Calu3 (cell line): ENCODE measurements around the gene THY1. TPM values are rescaled to one million over a fixed set of nuclear protein-coding genes. Genes with fewer than 3 reads are reported as not detected.

Experiments used
- BruUV-seq: library from RNA; stranded (reverse); fragments of 400-500 nt; replicated peaks from 2 replicates; lab custom pipeline; 2021; lab: Mats Ljungman, UMichigan
- CTCF ChIA-PET: fragments of 300-600 bp; sonication (Branson Sonifier 250); formaldehyde crosslinking; loops from one replicate; lab custom pipeline; 2022; ENCODE audit warnings: antibody characterized with exemption; lab: Charles Lee
- DNase-seq: peaks from one replicate; pipeline ENCODE4 v3.0.0; 2022
- H3K27ac Mint-ChIP-seq: one replicate; pipeline ENCODE4 v1.8.0; 2022; ENCODE audit warnings: mixed read lengths; ENCODE audit not compliant: unreplicated experiment
- H3K27me3 Mint-ChIP-seq: one replicate; pipeline ENCODE4 v1.8.0; 2022; ENCODE audit warnings: mixed read lengths; ENCODE audit not compliant: unreplicated experiment
- H3K36me3 Mint-ChIP-seq: one replicate; pipeline ENCODE4 v1.8.0; 2022; ENCODE audit warnings: mild to moderate bottlenecking, moderate library complexity, mixed read lengths; ENCODE audit not compliant: insufficient read depth, unreplicated experiment
- H3K4me1 Mint-ChIP-seq: one replicate; pipeline ENCODE4 v1.8.0; 2022; ENCODE audit warnings: mild to moderate bottlenecking, low read depth, mixed read lengths; ENCODE audit not compliant: unreplicated experiment
- H3K4me3 Mint-ChIP-seq: one replicate; pipeline ENCODE4 v1.8.0; 2022; ENCODE audit warnings: mild to moderate bottlenecking, low read depth, moderate library complexity, mixed read lengths; ENCODE audit not compliant: unreplicated experiment
- H3K9me3 Mint-ChIP-seq: one replicate; pipeline ENCODE4 v1.8.0; 2022; ENCODE audit warnings: low read depth, mixed read lengths; ENCODE audit not compliant: unreplicated experiment
- intact Hi-C: fragments of 100-400 bp; cut with micrococcal nuclease; formaldehyde crosslinking; loops from one replicate; pipeline ENCODE4 v1.10.0; 2022; ENCODE audit not compliant: unreplicated experiment
- total RNA-seq: library from RNA; stranded (reverse); gene quantifications from 2 replicates; pipeline ENCODE4 v1.2.3, GENCODE V29; 2022
- TF ChIP-seq, protein P1 (sequence below): fragments of 200-600 bp; IDR thresholded peaks from one replicate; pipeline ENCODE4 v1.8.0; 2022; ENCODE audit warnings: antibody characterized with exemption; ENCODE audit not compliant: unreplicated experiment

THY1 gene
- total RNA-seq, 1 experiment from 2014 or later: not detected

DNA sequence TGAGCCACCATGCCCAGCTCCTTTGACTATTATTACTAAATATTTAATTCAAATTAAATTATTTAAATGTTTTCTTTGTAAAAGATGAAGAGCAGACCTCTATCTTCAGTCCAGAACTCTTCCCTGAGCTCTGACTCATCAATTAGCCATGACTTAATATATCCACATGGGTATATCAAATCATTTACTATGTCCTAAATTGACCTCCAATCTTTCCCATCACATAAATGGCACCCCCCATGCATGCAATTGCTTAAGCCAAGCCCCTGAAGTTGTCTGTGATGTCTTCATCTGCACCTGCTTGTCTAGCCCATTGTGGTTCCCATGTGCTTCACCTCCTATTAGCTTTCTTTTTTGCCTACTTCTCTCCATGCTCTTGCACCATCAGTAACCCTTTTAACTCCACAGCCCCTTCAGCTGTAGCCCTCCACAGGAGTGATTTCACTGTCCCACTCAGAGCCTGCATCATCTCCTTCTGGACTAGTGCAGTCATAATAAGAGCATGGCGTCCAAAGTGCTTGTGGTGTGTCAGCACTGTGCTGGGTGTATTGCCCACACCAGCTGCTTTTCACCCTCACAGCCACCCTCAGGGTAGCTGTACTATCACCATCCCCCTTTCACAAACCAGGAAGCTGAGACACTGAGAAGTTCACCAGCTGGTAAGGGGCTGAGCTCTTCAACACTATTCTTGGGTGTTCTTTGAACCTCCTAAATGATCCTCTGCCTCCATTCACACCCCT, 11.8 kb upstream of the THY1 start:
- no TSS peak for BruUV-seq
- CTCF ChIA-PET: no interaction called here
- Mint-ChIP-seq H3K9me3 (no peaks in the 10 kb centered on the region), H3K4me1 (no peaks in the 10 kb centered on the region), H3K36me3 (no peaks in the 10 kb centered on the region), H3K4me3 (no peak overlapping the region), H3K27me3 (peaks cover 46% of the 10 kb centered on the region), H3K27ac (no peak overlapping the region)
- intact Hi-C loops: no loop called here
- DNase-seq: no peak
- TF ChIP-seq, protein P1, sequence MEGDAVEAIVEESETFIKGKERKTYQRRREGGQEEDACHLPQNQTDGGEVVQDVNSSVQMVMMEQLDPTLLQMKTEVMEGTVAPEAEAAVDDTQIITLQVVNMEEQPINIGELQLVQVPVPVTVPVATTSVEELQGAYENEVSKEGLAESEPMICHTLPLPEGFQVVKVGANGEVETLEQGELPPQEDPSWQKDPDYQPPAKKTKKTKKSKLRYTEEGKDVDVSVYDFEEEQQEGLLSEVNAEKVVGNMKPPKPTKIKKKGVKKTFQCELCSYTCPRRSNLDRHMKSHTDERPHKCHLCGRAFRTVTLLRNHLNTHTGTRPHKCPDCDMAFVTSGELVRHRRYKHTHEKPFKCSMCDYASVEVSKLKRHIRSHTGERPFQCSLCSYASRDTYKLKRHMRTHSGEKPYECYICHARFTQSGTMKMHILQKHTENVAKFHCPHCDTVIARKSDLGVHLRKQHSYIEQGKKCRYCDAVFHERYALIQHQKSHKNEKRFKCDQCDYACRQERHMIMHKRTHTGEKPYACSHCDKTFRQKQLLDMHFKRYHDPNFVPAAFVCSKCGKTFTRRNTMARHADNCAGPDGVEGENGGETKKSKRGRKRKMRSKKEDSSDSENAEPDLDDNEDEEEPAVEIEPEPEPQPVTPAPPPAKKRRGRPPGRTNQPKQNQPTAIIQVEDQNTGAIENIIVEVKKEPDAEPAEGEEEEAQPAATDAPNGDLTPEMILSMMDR: no peak

DNA sequence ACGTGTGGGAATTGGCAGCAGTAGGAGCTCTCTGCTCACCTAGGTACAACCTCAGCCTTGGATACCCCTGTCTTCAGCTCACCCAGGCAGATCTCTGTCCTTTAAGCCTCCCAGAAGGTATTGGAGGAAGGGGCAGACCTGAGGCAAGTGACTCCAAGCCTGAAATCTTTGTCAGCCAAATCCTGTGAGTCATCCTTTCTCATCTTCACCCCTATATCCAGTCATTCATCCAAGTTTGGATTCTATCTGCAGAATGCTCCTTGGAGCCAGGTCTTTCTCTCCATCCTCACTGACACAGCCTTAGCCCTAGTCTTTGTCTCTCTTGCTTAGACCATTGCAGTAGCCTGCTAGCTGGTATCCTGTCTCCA, 10.4 kb upstream of the THY1 start:
- H3K27ac Mint-ChIP-seq: no peak overlapping the region
- BruUV-seq: no TSS peak
- TF ChIP-seq, protein P1: no peak
- no peak overlapping the region for H3K4me3 Mint-ChIP-seq
- no peaks in the 10 kb centered on the region for H3K36me3 Mint-ChIP-seq
- intact Hi-C loops: no loop called here
- CTCF ChIA-PET: no interaction called here
- no peaks in the 10 kb centered on the region for H3K9me3 Mint-ChIP-seq
- DNase-seq: no peak
- no peaks in the 10 kb centered on the region for H3K4me1 Mint-ChIP-seq
- H3K27me3 Mint-ChIP-seq: peaks cover 50% of the 10 kb centered on the region

DNA sequence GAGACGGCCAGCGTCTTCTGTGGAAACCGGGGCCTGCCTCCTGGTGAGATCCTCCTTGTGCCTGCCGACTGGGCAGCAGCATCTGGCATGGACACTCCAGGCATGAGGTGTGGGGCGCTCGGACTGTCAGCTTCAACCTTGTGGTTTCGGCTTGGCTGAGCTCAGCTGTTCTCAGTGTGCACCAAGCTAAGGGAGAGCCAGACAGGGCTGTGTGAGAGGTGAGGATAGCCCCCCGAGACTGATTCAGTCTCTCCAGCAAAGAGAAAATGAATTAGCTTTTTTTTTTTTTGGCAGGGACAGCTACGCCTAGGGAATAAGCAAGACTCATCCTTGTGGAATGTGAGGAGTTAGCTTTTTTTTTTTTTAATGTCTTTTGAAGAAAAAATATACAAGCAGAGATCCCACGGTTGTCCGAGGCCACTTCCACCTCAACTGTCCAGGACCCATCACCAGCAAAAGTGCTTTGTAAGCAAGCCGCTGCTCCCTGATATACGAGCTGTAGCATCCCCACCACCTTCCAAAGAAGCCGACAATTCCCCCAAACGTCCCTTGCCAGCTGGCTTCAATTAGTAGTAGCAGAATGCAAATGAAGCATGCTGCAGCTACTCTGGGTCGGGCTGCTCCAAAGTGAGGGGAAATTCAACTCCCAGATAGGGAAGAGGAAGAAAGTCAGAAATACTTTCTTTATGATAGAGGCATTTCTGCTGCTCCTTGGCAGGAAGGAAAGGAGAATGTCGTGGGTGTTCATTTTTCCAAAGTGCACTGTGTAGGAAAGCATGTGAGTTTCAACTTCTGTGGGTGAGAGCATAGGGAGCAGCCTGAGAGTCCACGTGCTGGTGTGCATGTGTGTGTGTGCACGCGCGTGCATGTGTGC, 9.7 kb upstream of the THY1 start:
- H3K36me3 Mint-ChIP-seq: no peaks in the 10 kb centered on the region
- H3K4me3 Mint-ChIP-seq: no peak overlapping the region
- no peaks in the 10 kb centered on the region for H3K4me1 Mint-ChIP-seq
- TF ChIP-seq, protein P1: no peak
- no peak overlapping the region for H3K27ac Mint-ChIP-seq
- intact Hi-C loops: no loop called here
- H3K27me3 Mint-ChIP-seq: peaks cover 50% of the 10 kb centered on the region
- BruUV-seq: no TSS peak
- CTCF ChIA-PET: interaction anchor here (0.7 kb wide), 1 partner anchor 1389 kb away, joined by 3 read pairs; no protein-coding TSS in a partner anchor
- no peak for DNase-seq
- H3K9me3 Mint-ChIP-seq: no peaks in the 10 kb centered on the region

DNA sequence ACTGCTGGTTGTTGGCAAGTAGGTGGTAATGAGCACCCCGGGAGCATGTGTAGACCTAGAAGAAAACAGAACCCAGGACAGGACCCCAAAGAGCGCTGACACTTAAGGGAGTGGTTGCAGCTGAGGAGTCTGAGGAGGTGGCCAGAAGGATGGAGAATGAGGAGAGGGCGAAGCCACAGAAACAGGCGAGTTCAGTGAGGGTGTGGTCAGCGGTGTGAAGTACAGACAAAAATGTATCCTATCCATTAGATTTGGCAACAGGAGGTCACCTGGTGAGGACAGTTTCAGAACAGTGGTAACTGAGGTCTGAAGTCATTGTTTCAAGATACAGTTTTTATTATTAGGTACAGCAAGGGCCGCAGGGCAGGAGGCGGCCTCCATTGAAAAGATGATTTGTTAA, 8.6 kb upstream of the THY1 start:
- Mint-ChIP-seq H3K9me3 (no peaks in the 10 kb centered on the region), H3K27ac (no peak overlapping the region), H3K27me3 (peaks cover 50% of the 10 kb centered on the region), H3K36me3 (no peaks in the 10 kb centered on the region), H3K4me3 (no peak overlapping the region), H3K4me1 (no peaks in the 10 kb centered on the region)
- BruUV-seq: no TSS peak
- no peak for DNase-seq
- CTCF ChIA-PET: no interaction called here
- intact Hi-C loops: no loop called here
- TF ChIP-seq, protein P1: no peak
